ENCODE results near the gene FLOT1.
A peak's percentile ranks its signal among the peaks of the same experiment; 100 is the strongest.

Gene FLOT1

GRCh38 chr6:30741789-30742315, 635 bp downstream of the FLOT1 start:
- no peaks in the 10 kb centered on the region for H3K9me3 ChIP-seq (ENCODE audit: low read length)

GRCh38 chr6:30741063-30741779, 1.3 kb downstream of the FLOT1 start:
- Histone ChIP-seq H3K27ac (ENCODE audit: low read depth, low read length, poor library complexity, severe bottlenecking) (peak overlapping the region; percentile 15), H3K36me3 (ENCODE audit: insufficient read depth, low read length) (peaks cover 37% of the 10 kb centered on the region)

More at GRCh38 chr6:30741789-30742315, 635 bp downstream of the FLOT1 start:
- peak overlapping the region; percentile 15 for H3K27ac ChIP-seq (ENCODE audit: low read depth, low read length, poor library complexity, severe bottlenecking)
- H3K36me3 ChIP-seq (ENCODE audit: insufficient read depth, low read length): peaks cover 35% of the 10 kb centered on the region
- no peaks in the 10 kb centered on the region; the same call in 1 of the 2 replicates for H3K27me3 ChIP-seq (ENCODE audit: insufficient read depth, low read length)
- TF ChIP-seq EZH2 (IDR thresholded peaks at IDR 0.05; ENCODE audit: borderline replicate concordance, low read length) (no peak), CTCF (IDR thresholded peaks at IDR 0.05; ENCODE audit: low read length) (no peak)
- peak overlapping the region; percentile 86 for H3K4me3 ChIP-seq (ENCODE audit: low read depth, low read length, poor library complexity, severe bottlenecking)
- H3K4me1 ChIP-seq (ENCODE audit: insufficient read depth, low read length, severe bottlenecking): peaks cover 32% of the 10 kb centered on the region
- H3K4me2 ChIP-seq (ENCODE audit: low read length): peak overlapping the region; percentile 73
- no peak overlapping the region for H2AFZ ChIP-seq (ENCODE audit: low read length)
- H4K20me1 ChIP-seq (ENCODE audit: insufficient read depth, low read length): no peaks in the 10 kb centered on the region
- no peaks in the 10 kb centered on the region for H3K79me2 ChIP-seq (ENCODE audit: insufficient read depth, low read length)
- no peaks in the 10 kb centered on the region for H3K9me2 ChIP-seq (ENCODE audit: low read depth, low read length)
- peak overlapping the region; percentile 84 for H3K9ac ChIP-seq (ENCODE audit: low read length)
- no peaks in the 10 kb centered on the region for H3F3A ChIP-seq (ENCODE audit: insufficient read depth, low read length)

GRCh38 chr6:30740540-30740870, 2.0 kb downstream of the FLOT1 start:
- Histone ChIP-seq H3K4me1 (ENCODE audit: insufficient read depth, low read length, severe bottlenecking) (peaks cover 40% of the 10 kb centered on the region), H3K9me2 (ENCODE audit: low read depth, low read length) (no peaks in the 10 kb centered on the region), H3K27ac (ENCODE audit: low read depth, low read length, poor library complexity, severe bottlenecking) (no peak overlapping the region), H3K36me3 (ENCODE audit: insufficient read depth, low read length) (peaks cover 43% of the 10 kb centered on the region), H3F3A (ENCODE audit: insufficient read depth, low read length) (no peaks in the 10 kb centered on the region), H3K9ac (ENCODE audit: low read length) (no peak overlapping the region), H3K9me3 (ENCODE audit: low read length) (no peaks in the 10 kb centered on the region), H3K4me3 (ENCODE audit: low read depth, low read length, poor library complexity, severe bottlenecking) (no peak overlapping the region), H3K79me2 (ENCODE audit: insufficient read depth, low read length) (no peaks in the 10 kb centered on the region), H3K27me3 (ENCODE audit: insufficient read depth, low read length) (no peaks in the 10 kb centered on the region; the same call in 1 of the 2 replicates), H4K20me1 (ENCODE audit: insufficient read depth, low read length) (no peaks in the 10 kb centered on the region), H2AFZ (ENCODE audit: low read length) (no peak overlapping the region), H3K4me2 (ENCODE audit: low read length) (no peak overlapping the region)
- TF ChIP-seq EZH2 (IDR thresholded peaks at IDR 0.05; ENCODE audit: borderline replicate concordance, low read length) (no peak), CTCF (IDR thresholded peaks at IDR 0.05; ENCODE audit: low read length) (no peak)

More at GRCh38 chr6:30741063-30741779, 1.3 kb downstream of the FLOT1 start:
- TF ChIP-seq CTCF (IDR thresholded peaks at IDR 0.05; ENCODE audit: low read length): no peak
- TF ChIP-seq EZH2 (IDR thresholded peaks at IDR 0.05; ENCODE audit: borderline replicate concordance, low read length): no peak
- Histone ChIP-seq H3K9ac (ENCODE audit: low read length) (peak overlapping the region; percentile 84), H3K9me2 (ENCODE audit: low read depth, low read length) (no peaks in the 10 kb centered on the region), H3K4me3 (ENCODE audit: low read depth, low read length, poor library complexity, severe bottlenecking) (peak overlapping the region; percentile 86), H3K79me2 (ENCODE audit: insufficient read depth, low read length) (no peaks in the 10 kb centered on the region), H4K20me1 (ENCODE audit: insufficient read depth, low read length) (no peaks in the 10 kb centered on the region), H2AFZ (ENCODE audit: low read length) (no peak overlapping the region), H3K4me2 (ENCODE audit: low read length) (peak overlapping the region; percentile 73), H3K4me1 (ENCODE audit: insufficient read depth, low read length, severe bottlenecking) (peaks cover 34% of the 10 kb centered on the region), H3F3A (ENCODE audit: insufficient read depth, low read length) (no peaks in the 10 kb centered on the region), H3K27me3 (ENCODE audit: insufficient read depth, low read length) (no peaks in the 10 kb centered on the region; the same call in 1 of the 2 replicates), H3K9me3 (ENCODE audit: low read length) (no peaks in the 10 kb centered on the region)

Data from OCI-LY1 (cell line).